ENCODE data around the gene GDPD4. TPM values are rescaled to one million over a fixed set of nuclear protein-coding genes. Genes with fewer than 3 reads are reported as not detected.

Gene GDPD4
- total RNA-seq, 1 experiment from 2014 or later, result not detected

- ATAC-seq (no peak), DNase-seq (ENCODE audit: low read depth, low spot score) (no peak)
- Histone ChIP-seq H3K36me3 (ENCODE audit: control insufficient read depth in 1 of 2, insufficient read depth in 2 of 2, low read length in 2 of 2) (no peaks in the 10 kb centered on the region), H3K4me2 (ENCODE audit: low read length) (no peak overlapping the region), H3K4me3 (replicated peaks in 1 of 2; ENCODE audit: low read depth in 1 of 2, low read length in 2 of 2) (no peak overlapping the region), H3K27ac (ENCODE audit: low read depth, low read length) (no peak overlapping the region), H3K4me1 (ENCODE audit: control insufficient read depth in 1 of 2, insufficient read depth in 2 of 2, low read length in 2 of 2) (no peaks in the 10 kb centered on the region), H4K20me1 (ENCODE audit: insufficient read depth) (no peaks in the 10 kb centered on the region), H3K9me3 (ENCODE audit: control insufficient read depth in 1 of 2, insufficient read depth in 1 of 2, low read depth in 1 of 2, low read length in 2 of 2) (no peaks in the 10 kb centered on the region), H3K9ac (ENCODE audit: low read length) (no peak overlapping the region), H3K9me2 (ENCODE audit: insufficient read depth) (no peaks in the 10 kb centered on the region), H3K27me3 (ENCODE audit: insufficient read depth, low read length) (no peaks in the 10 kb centered on the region), H2AFZ (ENCODE audit: low read depth, low read length, poor library complexity, severe bottlenecking) (no peak overlapping the region), H3K79me2 (ENCODE audit: insufficient read depth, low read length) (no peaks in the 10 kb centered on the region)
- ChIA-PET CTCF (no interaction called here), POLR2A (no interaction called here), RAD21 (ENCODE audit: low non-redundant PET in 1 of 2, low total read pairs in 2 of 2, uncharacterized antibody in 2 of 2, unreplicated experiment in 2 of 2) (no interaction called here)
- TF ChIP-seq EGR1 (IDR thresholded peaks at IDR 0.05; ENCODE audit: low read depth) (no peak), POLR2A (IDR thresholded peaks at IDR 0.05; ENCODE audit: borderline replicate concordance, extremely low read depth, insufficient read depth, insufficient read length) (no peak), ZNF274 (IDR thresholded peaks at IDR 0.05; ENCODE audit: low read depth, low read length) (no peak), MAX (IDR thresholded peaks at IDR 0.05) (no peak), JUND (IDR thresholded peaks at IDR 0.05) (no peak), ELF1 (IDR thresholded peaks at IDR 0.05; ENCODE audit: borderline replicate concordance, low read depth) (no peak), FOSL1 (IDR thresholded peaks at IDR 0.05; ENCODE audit: low read depth) (no peak), SIN3A (IDR thresholded peaks at IDR 0.05; ENCODE audit: low read depth) (no peak), SRF (IDR thresholded peaks at IDR 0.05; ENCODE audit: low read depth) (no peak), EZH2phosphoT487 (IDR thresholded peaks at IDR 0.05; ENCODE audit: borderline replicate concordance) (no peak), EZH2 (IDR thresholded peaks at IDR 0.05) (no peak), CTCF (IDR thresholded peaks at IDR 0.05 in 2 of 3, conservative IDR thresholded peaks at IDR 0.05 in 1 of 3; ENCODE audit: borderline replicate concordance in 1 of 3, insufficient read depth in 1 of 3, low read depth in 2 of 3, low read length in 2 of 3) (no peak), TCF7L2 (IDR thresholded peaks at IDR 0.05; ENCODE audit: borderline replicate concordance, extremely low read depth, insufficient read depth, insufficient read length) (no peak), ATF3 (IDR thresholded peaks at IDR 0.05) (no peak), RAD21 (IDR thresholded peaks at IDR 0.05; ENCODE audit: low read depth) (no peak), REST (IDR thresholded peaks at IDR 0.05; ENCODE audit: low read depth) (no peak), CEBPB (IDR thresholded peaks at IDR 0.05; ENCODE audit: low read depth) (no peak), CBX3 (IDR thresholded peaks at IDR 0.05; ENCODE audit: low read depth) (no peak)
- intact Hi-C loops (cut with micrococcal nuclease), result no loop called here
- no TSS peak for BruUV-seq (replicated peaks)
Measured at GRCh38 chr11:77170107-77170506, 131.4 kb downstream of the GDPD4 start.
